ENCODE results near the gene RIOK2.

Gene RIOK2

DNA sequence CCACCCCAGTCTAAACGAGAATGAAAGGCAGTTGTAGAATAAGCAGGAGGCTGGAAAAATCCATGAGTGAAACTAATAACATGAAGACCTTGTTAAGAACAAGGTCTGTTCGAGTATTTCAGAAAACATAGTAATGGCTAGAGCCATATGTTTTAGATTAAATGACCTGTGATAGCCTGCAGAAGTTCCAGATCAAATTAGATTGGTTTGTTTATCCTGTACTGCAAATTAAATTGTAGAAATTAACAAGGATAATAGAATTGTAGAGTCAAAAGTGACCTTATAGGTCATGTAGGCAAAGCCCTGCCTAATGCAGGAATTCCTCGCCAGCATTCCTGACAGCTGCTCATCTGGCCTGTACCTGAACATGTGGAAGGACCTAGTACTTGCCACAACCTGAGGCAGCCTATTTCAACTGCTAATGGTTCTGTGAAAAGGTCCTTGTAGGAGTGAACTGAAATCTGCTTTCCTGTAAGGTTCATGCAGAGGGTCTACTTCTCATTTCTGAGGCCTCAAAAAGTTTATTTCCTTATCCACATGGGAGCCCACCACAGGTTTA is 57.8 kb downstream of the RIOK2 start:
- TF ChIP-seq, protein P1, sequence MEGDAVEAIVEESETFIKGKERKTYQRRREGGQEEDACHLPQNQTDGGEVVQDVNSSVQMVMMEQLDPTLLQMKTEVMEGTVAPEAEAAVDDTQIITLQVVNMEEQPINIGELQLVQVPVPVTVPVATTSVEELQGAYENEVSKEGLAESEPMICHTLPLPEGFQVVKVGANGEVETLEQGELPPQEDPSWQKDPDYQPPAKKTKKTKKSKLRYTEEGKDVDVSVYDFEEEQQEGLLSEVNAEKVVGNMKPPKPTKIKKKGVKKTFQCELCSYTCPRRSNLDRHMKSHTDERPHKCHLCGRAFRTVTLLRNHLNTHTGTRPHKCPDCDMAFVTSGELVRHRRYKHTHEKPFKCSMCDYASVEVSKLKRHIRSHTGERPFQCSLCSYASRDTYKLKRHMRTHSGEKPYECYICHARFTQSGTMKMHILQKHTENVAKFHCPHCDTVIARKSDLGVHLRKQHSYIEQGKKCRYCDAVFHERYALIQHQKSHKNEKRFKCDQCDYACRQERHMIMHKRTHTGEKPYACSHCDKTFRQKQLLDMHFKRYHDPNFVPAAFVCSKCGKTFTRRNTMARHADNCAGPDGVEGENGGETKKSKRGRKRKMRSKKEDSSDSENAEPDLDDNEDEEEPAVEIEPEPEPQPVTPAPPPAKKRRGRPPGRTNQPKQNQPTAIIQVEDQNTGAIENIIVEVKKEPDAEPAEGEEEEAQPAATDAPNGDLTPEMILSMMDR (IDR thresholded peaks at IDR 0.05) = no peak
- Histone ChIP-seq H3K27me3 (no peaks in the 10 kb centered on the region), H3K27ac (no peak overlapping the region), H3K4me1 (no peaks in the 10 kb centered on the region), H3K4me3 (no peak overlapping the region), H3K9me3 (no peaks in the 10 kb centered on the region), H3K36me3 (no peaks in the 10 kb centered on the region)
- no peak for DNase-seq
- intact Hi-C loops (cut with DNase I; ENCODE audit: low total_unique reads) = no loop called here

DNA sequence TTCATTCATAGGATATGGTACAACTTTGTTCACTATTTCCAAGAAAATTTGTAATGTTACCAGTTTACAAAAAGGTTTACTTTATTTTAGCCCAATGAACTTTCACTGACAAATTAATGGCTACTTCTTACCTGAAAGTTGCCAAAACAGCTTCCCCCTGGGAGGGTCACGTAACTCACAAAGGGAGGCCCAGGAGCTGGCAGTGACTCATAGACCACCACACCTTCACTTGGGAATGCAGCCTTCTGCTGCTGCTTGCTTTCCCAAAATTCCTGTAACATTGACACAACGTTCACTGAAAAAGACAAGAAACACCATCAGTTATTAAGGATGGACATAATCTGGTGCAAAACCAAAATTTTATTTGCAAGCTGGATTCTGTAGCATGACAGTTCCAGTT is 58.7 kb downstream of the RIOK2 start:
- Histone ChIP-seq H3K36me3 (no peaks in the 10 kb centered on the region), H3K4me3 (no peak overlapping the region), H3K4me1 (no peaks in the 10 kb centered on the region), H3K27ac (no peak overlapping the region), H3K27me3 (no peaks in the 10 kb centered on the region), H3K9me3 (no peaks in the 10 kb centered on the region)
- DNase-seq = no peak
- TF ChIP-seq, protein P1 (IDR thresholded peaks at IDR 0.05) = no peak
- intact Hi-C loops (cut with DNase I; ENCODE audit: low total_unique reads) = no loop called here

DNA sequence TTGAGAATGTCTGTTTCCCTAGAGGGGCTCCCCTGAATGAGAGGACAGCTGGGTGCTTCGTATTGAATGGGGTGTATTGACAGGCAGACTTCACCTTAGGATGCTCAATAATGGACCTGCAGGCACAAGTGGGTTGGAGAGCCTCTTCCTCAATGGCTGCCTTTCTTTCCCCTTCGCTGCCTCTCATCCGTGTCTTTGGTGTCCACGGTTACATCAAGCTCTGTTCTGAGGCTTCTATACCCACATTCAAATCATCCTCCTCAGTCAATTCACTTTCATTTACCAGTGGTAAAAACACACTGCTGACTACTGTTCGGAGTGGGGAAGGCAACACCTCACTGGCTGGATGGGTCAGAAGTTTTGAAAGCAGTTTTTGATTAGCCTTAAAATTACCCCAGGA is 61.2 kb downstream of the RIOK2 start:
- no peak overlapping the region for H3K4me3 ChIP-seq
- no peaks in the 10 kb centered on the region for H3K9me3 ChIP-seq
- H3K27ac ChIP-seq = no peak overlapping the region
- H3K27me3 ChIP-seq = no peaks in the 10 kb centered on the region
- no peak for DNase-seq
- intact Hi-C loops (cut with DNase I; ENCODE audit: low total_unique reads) = no loop called here
- H3K4me1 ChIP-seq = no peaks in the 10 kb centered on the region
- TF ChIP-seq, protein P1 (IDR thresholded peaks at IDR 0.05) = no peak
- H3K36me3 ChIP-seq = no peaks in the 10 kb centered on the region

DNA sequence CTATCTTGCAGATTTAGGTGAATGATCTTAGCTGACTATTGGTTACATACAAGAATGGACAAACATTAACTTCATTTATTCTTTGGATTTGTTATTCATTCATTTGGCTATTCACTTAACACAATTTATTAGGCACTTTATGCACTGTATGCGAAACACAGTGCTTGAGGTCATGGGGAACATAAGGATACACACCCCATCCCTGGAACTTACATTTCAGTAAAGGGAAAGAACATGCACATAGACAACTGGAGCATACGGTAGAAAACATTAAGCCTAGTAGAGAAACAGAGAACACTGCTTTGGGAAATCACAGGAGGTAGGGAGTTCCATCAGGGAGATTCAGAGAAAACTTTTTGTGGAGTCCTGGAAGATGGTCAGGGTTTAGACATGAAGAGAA is 62.9 kb downstream of the RIOK2 start:
- DNase-seq = no peak
- Histone ChIP-seq H3K9me3 (no peaks in the 10 kb centered on the region), H3K4me1 (no peaks in the 10 kb centered on the region), H3K36me3 (no peaks in the 10 kb centered on the region), H3K27me3 (no peaks in the 10 kb centered on the region), H3K27ac (no peak overlapping the region), H3K4me3 (no peak overlapping the region)
- TF ChIP-seq, protein P1 (IDR thresholded peaks at IDR 0.05) = no peak
- intact Hi-C loops (cut with DNase I; ENCODE audit: low total_unique reads) = no loop called here

DNA sequence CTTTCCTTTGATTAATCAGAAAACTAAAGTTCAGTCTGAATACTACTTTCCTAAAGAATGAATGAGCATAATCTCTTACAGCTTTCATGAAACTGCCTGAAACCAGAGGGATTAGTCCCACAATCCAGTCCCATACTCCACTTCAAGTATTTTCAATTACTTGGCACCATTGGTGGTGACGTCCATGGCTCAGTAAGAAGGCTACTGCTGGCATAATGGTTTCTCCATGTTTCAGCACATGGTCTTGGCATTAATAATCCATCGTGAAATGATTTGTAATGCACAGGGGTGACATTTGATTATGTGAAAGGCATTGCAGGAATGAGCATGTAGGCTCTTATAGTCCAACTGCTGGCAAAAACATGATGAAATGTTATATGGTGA is 64.0 kb downstream of the RIOK2 start:
- H3K27me3 ChIP-seq = no peaks in the 10 kb centered on the region
- no peaks in the 10 kb centered on the region for H3K4me1 ChIP-seq
- DNase-seq = no peak
- H3K36me3 ChIP-seq = no peaks in the 10 kb centered on the region
- no peaks in the 10 kb centered on the region for H3K9me3 ChIP-seq
- TF ChIP-seq, protein P1 (IDR thresholded peaks at IDR 0.05) = no peak
- no peak overlapping the region for H3K4me3 ChIP-seq
- intact Hi-C loops (cut with DNase I; ENCODE audit: low total_unique reads) = no loop called here
- no peak overlapping the region for H3K27ac ChIP-seq
